T-helper 2 cell treated with Interferon-gamma antibody and Interleukin-4, amounts not matched to agents 5 μg/mL and 100 μg/mL, for 36 hours (primary cell): ENCODE data around the gene ZNF827.

ENCODE experiments used
- DNase-seq: peaks from one replicate; pipeline ENCODE4 v3.0.0; 2021; ENCODE audit warnings: low spot score
- H3K27ac Mint-ChIP-seq: one replicate; pipeline ENCODE4 v1.8.0; 2021; ENCODE audit warnings: mild to moderate bottlenecking, mixed read lengths
- H3K27me3 Mint-ChIP-seq: one replicate; pipeline ENCODE4 v1.8.0; 2021; ENCODE audit warnings: low read depth, mixed read lengths
- H3K36me3 Mint-ChIP-seq: one replicate; pipeline ENCODE4 v1.8.0; 2021; ENCODE audit warnings: low read depth, mixed read lengths
- H3K4me1 Mint-ChIP-seq: one replicate; pipeline ENCODE4 v1.8.0; 2021; ENCODE audit warnings: low read depth, mixed read lengths
- H3K4me3 Mint-ChIP-seq: one replicate; pipeline ENCODE4 v1.8.0; 2022; ENCODE audit warnings: mild to moderate bottlenecking, moderate library complexity, mixed read lengths
- H3K9me3 Mint-ChIP-seq: one replicate; pipeline ENCODE4 v1.8.0; 2021; ENCODE audit warnings: mixed read lengths

Gene ZNF827

DNA sequence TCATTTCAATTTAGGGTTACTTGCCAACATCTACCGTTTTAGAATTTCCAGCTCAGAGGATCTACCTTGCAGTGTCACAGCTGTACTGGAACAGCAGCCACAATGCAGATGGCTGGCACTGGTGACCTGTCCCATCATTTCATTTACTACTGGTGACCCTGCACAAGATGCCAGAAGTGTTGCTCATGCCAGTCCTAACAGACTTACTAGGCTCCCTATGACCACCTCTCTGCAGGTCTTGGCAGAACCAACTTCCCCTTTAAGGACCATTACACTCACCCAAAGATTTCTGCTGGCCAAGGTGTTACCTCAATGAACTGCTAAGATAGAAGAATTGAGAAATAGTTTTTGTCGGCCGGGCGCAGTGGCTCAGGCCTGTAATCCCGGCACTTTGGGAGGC is 151.8 kb downstream of the ZNF827 start:
- peaks cover 41% of the 10 kb centered on the region for H3K36me3 Mint-ChIP-seq

GRCh38 chr4:145786261-145786660 is 152.4 kb downstream of the ZNF827 start:
- H3K27ac Mint-ChIP-seq: no peak overlapping the region
- no peak overlapping the region for H3K4me3 Mint-ChIP-seq
- peaks cover 47% of the 10 kb centered on the region for H3K36me3 Mint-ChIP-seq
- no peaks in the 10 kb centered on the region for H3K27me3 Mint-ChIP-seq
- DNase-seq: no peak
- H3K4me1 Mint-ChIP-seq: peaks cover 10% of the 10 kb centered on the region
- peaks cover 19% of the 10 kb centered on the region for H3K9me3 Mint-ChIP-seq

More for the DNA sequence above, 151.8 kb downstream of the ZNF827 start:
- no peak for DNase-seq
- peaks cover 19% of the 10 kb centered on the region for H3K9me3 Mint-ChIP-seq
- peaks cover 6% of the 10 kb centered on the region for H3K4me1 Mint-ChIP-seq
- no peak overlapping the region for H3K4me3 Mint-ChIP-seq
- H3K27me3 Mint-ChIP-seq: no peaks in the 10 kb centered on the region
- H3K27ac Mint-ChIP-seq: no peak overlapping the region

- Mint-ChIP-seq H3K4me1 (peaks cover 12% of the 10 kb centered on the region), H3K27ac (no peak overlapping the region), H3K36me3 (peaks cover 47% of the 10 kb centered on the region)
Measured at GRCh38 chr4:145785391-145786008, 153.1 kb downstream of the ZNF827 start.

GRCh38 chr4:145784036-145784435 is 154.6 kb downstream of the ZNF827 start:
- Mint-ChIP-seq H3K4me1 (peaks cover 12% of the 10 kb centered on the region), H3K27me3 (no peaks in the 10 kb centered on the region), H3K4me3 (no peak overlapping the region), H3K36me3 (peaks cover 55% of the 10 kb centered on the region), H3K27ac (peak overlapping the region; percentile 67), H3K9me3 (peaks cover 19% of the 10 kb centered on the region)
- peak; percentile 37 for DNase-seq

More at GRCh38 chr4:145785391-145786008, 153.1 kb downstream of the ZNF827 start:
- no peak for DNase-seq
- Mint-ChIP-seq H3K4me3 (no peak overlapping the region), H3K9me3 (peaks cover 19% of the 10 kb centered on the region), H3K27me3 (no peaks in the 10 kb centered on the region)

DNA sequence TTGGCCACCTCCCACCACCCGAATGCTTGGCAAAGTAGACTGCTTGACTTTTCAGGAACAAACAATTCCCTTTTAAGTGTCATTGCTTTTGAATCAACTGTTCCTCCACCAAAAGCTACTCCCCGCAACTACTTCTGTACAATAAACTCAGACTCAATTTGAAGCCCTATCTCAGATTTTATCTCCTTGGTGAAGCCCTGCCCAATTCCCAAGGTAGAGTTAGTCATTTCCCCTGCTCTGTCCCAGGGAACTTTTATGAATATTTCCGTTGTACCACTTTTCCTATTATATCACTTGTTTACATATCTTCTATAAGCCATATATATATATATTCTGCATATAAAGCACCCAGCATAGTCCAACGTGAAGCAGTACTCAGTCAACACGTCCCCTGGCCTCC is 155.9 kb downstream of the ZNF827 start:
- peaks cover 61% of the 10 kb centered on the region for H3K36me3 Mint-ChIP-seq
- no peak for DNase-seq
- no peaks in the 10 kb centered on the region for H3K27me3 Mint-ChIP-seq
- H3K4me1 Mint-ChIP-seq: peaks cover 12% of the 10 kb centered on the region
- H3K27ac Mint-ChIP-seq: no peak overlapping the region
- no peak overlapping the region for H3K4me3 Mint-ChIP-seq
- peaks cover 19% of the 10 kb centered on the region for H3K9me3 Mint-ChIP-seq

DNA sequence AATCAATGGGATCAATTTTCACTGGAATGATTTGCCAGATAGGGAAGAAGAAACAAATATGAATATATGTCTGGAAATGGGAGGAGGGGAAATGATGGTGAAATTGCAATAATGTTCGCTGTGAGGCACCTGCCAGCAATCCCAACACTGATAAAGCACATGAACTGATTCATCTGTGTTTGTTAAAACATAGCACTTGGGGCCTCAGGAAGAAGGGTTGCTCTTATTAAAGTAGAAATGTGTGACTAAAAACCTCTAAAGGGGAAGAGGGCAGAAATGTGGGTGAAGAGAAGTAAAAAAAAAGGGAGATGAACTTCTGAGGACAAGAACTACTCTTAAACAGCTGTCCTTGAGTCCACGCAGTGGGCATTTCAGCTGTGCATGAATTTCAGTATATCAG is 157.3 kb downstream of the ZNF827 start:
- Mint-ChIP-seq H3K27ac (no peak overlapping the region), H3K9me3 (peaks cover 19% of the 10 kb centered on the region), H3K36me3 (peaks cover 61% of the 10 kb centered on the region), H3K27me3 (no peaks in the 10 kb centered on the region), H3K4me3 (no peak overlapping the region), H3K4me1 (peaks cover 12% of the 10 kb centered on the region)
- no peak for DNase-seq

- H3K4me1 Mint-ChIP-seq: peaks cover 9% of the 10 kb centered on the region
- H3K27ac Mint-ChIP-seq: no peak overlapping the region
- no peak for DNase-seq
- peaks cover 11% of the 10 kb centered on the region for H3K9me3 Mint-ChIP-seq
- peaks cover 52% of the 10 kb centered on the region for H3K36me3 Mint-ChIP-seq
- no peaks in the 10 kb centered on the region for H3K27me3 Mint-ChIP-seq
- H3K4me3 Mint-ChIP-seq: no peak overlapping the region
Measured at GRCh38 chr4:145779319-145779801, 159.3 kb downstream of the ZNF827 start.

DNA sequence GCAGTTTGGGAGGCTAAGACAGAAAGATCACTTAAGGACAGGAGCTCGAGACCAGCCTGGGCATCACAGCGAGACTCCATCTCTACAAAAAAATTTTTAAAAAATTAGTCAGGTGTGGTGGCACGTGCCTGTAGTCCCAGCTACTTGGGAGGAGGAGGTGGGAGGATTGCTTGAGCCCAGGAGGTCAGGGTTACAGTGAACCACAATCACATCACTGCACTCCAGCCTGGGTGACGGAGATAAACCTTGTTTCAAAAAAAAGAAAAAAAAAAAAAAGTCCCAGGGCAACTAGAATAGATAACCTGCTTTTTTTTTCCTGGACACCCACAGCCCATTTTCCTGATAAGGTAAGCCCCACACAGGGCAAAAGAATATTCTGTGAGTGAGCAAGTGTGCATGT is 162.4 kb downstream of the ZNF827 start:
- Mint-ChIP-seq H3K36me3 (peaks cover 45% of the 10 kb centered on the region), H3K4me1 (peaks cover 6% of the 10 kb centered on the region), H3K27ac (no peak overlapping the region)

DNA sequence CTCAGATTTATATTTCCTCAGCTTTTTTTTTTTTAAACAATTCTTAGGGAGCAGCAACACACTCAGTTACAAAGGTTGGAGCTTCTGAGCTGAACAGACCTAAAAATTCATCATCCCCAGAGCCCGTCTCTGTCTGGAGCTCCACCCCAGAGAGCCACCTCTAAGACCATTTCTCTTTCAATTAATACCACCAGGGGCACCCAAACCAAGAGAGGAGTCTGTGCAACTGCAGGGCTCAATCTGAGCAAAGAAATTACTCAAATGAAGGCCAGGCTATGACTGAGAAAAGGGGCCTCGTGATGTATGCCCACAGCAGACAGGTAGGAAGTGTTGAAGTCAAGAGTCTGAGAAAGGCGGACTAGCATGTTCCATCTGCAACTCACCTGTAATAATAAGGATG is 163.2 kb downstream of the ZNF827 start:
- H3K36me3 Mint-ChIP-seq: peaks cover 42% of the 10 kb centered on the region

More for the DNA sequence above, 162.4 kb downstream of the ZNF827 start:
- DNase-seq: no peak
- Mint-ChIP-seq H3K27me3 (no peaks in the 10 kb centered on the region), H3K4me3 (no peak overlapping the region), H3K9me3 (no peaks in the 10 kb centered on the region)

DNA sequence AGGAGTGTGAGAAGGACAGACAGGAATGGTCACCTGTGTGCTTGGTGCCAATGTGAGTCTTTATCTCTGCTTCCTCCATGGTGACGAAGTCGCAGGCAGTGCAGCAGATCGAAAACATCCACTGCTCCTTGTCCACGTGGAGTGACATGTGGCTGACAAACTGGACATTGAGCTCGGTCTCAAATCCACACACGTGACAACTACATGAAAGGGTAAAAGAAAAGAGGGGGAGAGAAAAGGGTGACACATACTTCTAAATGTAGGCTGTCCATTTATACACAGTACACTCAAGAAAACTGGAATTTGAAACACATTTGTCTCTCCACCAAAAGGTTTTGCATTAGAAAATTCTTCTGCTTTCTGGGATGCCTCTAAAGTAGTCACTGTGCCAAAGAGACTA is 164.2 kb downstream of the ZNF827 start:
- Mint-ChIP-seq H3K4me3 (no peak overlapping the region), H3K9me3 (no peaks in the 10 kb centered on the region), H3K36me3 (peaks cover 36% of the 10 kb centered on the region), H3K27me3 (no peaks in the 10 kb centered on the region), H3K4me1 (peaks cover 5% of the 10 kb centered on the region), H3K27ac (no peak overlapping the region)
- no peak for DNase-seq

More for the DNA sequence above, 163.2 kb downstream of the ZNF827 start:
- Mint-ChIP-seq H3K4me3 (no peak overlapping the region), H3K9me3 (no peaks in the 10 kb centered on the region), H3K27ac (no peak overlapping the region), H3K27me3 (no peaks in the 10 kb centered on the region), H3K4me1 (peaks cover 5% of the 10 kb centered on the region)
- DNase-seq: no peak

DNA sequence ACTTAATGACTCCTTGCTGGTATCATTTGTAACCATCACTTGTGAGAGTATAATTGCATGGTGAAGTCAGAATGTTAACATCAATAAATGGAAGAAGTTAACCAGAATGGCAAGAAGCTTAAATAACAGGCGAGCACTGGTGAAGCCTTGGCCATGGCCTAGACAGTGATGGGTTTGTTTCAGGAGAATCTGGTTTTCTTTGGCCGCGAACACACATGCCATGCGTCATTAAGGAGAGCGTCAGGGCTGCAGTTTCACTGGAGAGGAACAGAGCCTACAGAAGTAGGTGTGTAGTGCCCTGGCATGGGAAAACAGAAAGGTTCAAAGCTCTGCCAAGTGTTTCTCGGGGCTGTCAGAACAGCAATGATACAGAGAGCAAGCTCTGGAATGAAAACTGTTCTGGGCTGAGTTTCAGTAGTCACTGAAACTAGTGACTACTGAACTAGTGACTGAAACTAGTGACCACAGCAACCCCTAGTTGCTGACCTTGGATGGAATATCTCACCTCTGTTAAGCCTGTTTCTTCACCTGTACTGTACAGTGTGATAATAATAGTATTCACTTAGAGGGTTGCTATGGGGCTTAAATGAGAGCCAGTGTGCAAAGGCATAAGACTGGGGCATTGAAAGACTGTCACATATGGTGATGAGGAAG is 164.9 kb downstream of the ZNF827 start:
- Mint-ChIP-seq H3K9me3 (no peaks in the 10 kb centered on the region), H3K4me1 (peaks cover 5% of the 10 kb centered on the region), H3K27me3 (no peaks in the 10 kb centered on the region), H3K4me3 (no peak overlapping the region), H3K36me3 (peaks cover 31% of the 10 kb centered on the region), H3K27ac (no peak overlapping the region)
- DNase-seq: no peak

- H3K27me3 Mint-ChIP-seq: no peaks in the 10 kb centered on the region
- DNase-seq: no peak
- peaks cover 6% of the 10 kb centered on the region for H3K4me1 Mint-ChIP-seq
- no peak overlapping the region for H3K27ac Mint-ChIP-seq
- H3K36me3 Mint-ChIP-seq: peaks cover 31% of the 10 kb centered on the region
- H3K9me3 Mint-ChIP-seq: peaks cover 4% of the 10 kb centered on the region
- no peak overlapping the region for H3K4me3 Mint-ChIP-seq
Measured at GRCh38 chr4:145772347-145772746, 166.3 kb downstream of the ZNF827 start.

- H3K36me3 Mint-ChIP-seq: peaks cover 43% of the 10 kb centered on the region
- no peaks in the 10 kb centered on the region for H3K27me3 Mint-ChIP-seq
- DNase-seq: no peak
- H3K27ac Mint-ChIP-seq: no peak overlapping the region
- peaks cover 20% of the 10 kb centered on the region for H3K4me1 Mint-ChIP-seq
- H3K9me3 Mint-ChIP-seq: peaks cover 15% of the 10 kb centered on the region
- no peak overlapping the region for H3K4me3 Mint-ChIP-seq
Measured at GRCh38 chr4:145770124-145770523, 168.5 kb downstream of the ZNF827 start.

DNA sequence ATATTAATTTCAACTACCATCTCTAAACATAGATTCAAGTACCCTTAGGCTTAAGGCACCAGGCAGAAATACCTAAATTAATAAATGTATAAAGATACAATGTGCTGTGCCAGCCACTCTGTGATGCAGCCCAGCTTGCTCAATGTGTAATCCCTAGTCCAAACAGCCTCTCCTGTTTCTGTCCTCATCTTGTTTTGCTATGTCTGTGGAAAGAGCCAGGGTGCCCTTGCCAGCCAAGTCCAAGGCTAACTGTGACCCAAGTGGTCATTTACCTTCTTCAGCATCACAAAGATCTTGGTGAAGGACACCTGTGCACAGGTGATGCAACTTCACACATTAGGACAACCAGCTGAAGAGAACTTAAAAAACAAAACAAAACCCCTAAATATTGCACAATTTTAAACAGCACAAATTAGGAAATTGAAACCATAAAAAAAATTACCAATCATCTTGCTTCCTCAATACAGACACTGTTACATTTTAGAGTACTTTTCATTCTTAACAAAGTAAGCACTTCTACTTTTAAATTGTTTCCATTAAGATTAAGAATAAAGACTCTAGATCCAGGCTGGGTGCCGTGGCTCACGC is 169.1 kb downstream of the ZNF827 start:
- H3K9me3 Mint-ChIP-seq: peaks cover 15% of the 10 kb centered on the region
- H3K36me3 Mint-ChIP-seq: peaks cover 49% of the 10 kb centered on the region
- no peaks in the 10 kb centered on the region for H3K27me3 Mint-ChIP-seq
- H3K4me3 Mint-ChIP-seq: no peak overlapping the region
- DNase-seq: no peak
- H3K4me1 Mint-ChIP-seq: peaks cover 20% of the 10 kb centered on the region
- H3K27ac Mint-ChIP-seq: no peak overlapping the region
